Gastrocnemius medialis (tissue), 4 donors: ENCODE data around the gene DYNLT2.

Experiments
- POLR2A ChIP-seq, 2 donors: fragments of 450-650 bp; IDR thresholded peaks; one replicate each; pipeline ENCODE4 v1.6.1; 2017; ENCODE audit warnings: antibody characterized with exemption in 2 of 2, mild to moderate bottlenecking in 2 of 2, moderate library complexity in 2 of 2
- TF ChIP-seq, protein P1 (sequence below), 5 experiments: fragments of 450-650 bp in 3 of 5; fragments of 200-600 bp in 2 of 5; sonication (generic) in 2 of 5; IDR thresholded peaks in 4 of 5; conservative IDR thresholded peaks in 1 of 5; 1 replicate in 4 of 5; 2 replicates in 1 of 5; pipeline ENCODE4 v1.5.1; 2016 to 2019; ENCODE audit warnings: antibody characterized with exemption in 5 of 5, mild to moderate bottlenecking in 3 of 5, moderate library complexity in 3 of 5

DNA sequence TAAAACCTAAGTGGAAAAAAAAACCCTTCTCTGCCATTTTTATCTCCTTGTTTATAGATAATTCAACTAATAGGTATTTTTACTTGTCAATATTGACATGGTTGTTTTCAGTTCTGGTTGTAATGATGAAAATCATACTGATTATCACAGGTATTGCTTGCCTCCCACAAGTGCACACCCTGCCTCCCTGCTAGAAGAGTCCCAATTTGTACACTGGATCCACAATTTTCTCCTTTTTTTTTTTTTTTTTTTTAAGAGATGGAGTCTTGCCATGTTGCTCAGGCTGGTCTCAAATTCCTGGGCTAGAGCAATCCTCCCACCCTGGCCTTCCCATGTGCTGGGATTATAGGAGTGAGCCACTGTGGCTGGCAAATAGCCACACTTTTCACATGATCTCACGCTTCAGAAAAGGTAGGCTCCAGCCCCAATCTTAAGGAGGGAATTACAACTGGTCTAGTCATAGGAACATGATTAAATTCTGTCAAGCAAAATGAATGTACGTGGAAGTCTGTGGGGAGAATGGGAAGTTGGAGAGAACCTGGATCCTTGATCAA lies 12.3 kb downstream of the DYNLT2 start:
- TF ChIP-seq POLR2A (IDR thresholded peaks at IDR 0.05), result no peak
- TF ChIP-seq, protein P1, sequence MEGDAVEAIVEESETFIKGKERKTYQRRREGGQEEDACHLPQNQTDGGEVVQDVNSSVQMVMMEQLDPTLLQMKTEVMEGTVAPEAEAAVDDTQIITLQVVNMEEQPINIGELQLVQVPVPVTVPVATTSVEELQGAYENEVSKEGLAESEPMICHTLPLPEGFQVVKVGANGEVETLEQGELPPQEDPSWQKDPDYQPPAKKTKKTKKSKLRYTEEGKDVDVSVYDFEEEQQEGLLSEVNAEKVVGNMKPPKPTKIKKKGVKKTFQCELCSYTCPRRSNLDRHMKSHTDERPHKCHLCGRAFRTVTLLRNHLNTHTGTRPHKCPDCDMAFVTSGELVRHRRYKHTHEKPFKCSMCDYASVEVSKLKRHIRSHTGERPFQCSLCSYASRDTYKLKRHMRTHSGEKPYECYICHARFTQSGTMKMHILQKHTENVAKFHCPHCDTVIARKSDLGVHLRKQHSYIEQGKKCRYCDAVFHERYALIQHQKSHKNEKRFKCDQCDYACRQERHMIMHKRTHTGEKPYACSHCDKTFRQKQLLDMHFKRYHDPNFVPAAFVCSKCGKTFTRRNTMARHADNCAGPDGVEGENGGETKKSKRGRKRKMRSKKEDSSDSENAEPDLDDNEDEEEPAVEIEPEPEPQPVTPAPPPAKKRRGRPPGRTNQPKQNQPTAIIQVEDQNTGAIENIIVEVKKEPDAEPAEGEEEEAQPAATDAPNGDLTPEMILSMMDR (IDR thresholded peaks at IDR 0.05 in 4 of 5, conservative IDR thresholded peaks at IDR 0.05 in 1 of 5), result no peak
